HL-60 (cell line): ENCODE results near the gene SRSF5.

Experiments
- DNase-seq, 2 experiments: peaks; one replicate each; pipeline ENCODE4 v3.0.0-alpha.2; 2010 to 2020; ENCODE audit warnings: low read depth in 1 of 2, low spot score in 1 of 2
- H3K27ac ChIP-seq: fragments of 250-450 bp; sonication (Bioruptor Pico); replicated peaks from 2 replicates; pipeline ENCODE4 v1.5.1; 2020; ENCODE audit warnings: mild to moderate bottlenecking, moderate library complexity
- H3K27me3 ChIP-seq: fragments of 250-450 bp; sonication (Bioruptor Pico); 2 replicates; pipeline ENCODE4 v1.5.1; 2021; ENCODE audit warnings: mild to moderate bottlenecking, moderate library complexity; ENCODE audit not compliant: insufficient read depth, poor library complexity, severe bottlenecking
- H3K4me3 ChIP-seq: replicated peaks from 2 replicates; pipeline ENCODE4 v1.5.1; 2011; ENCODE audit warnings: mild to moderate bottlenecking, control low read depth, low read length; ENCODE audit not compliant: insufficient read depth
- GABPA ChIP-seq: IDR thresholded peaks from 2 replicates; pipeline ENCODE4 v1.6.1; 2012; ENCODE audit warnings: low read depth
- POLR2AphosphoS5 ChIP-seq: IDR thresholded peaks from 2 replicates; pipeline ENCODE4 v1.6.1; 2012; ENCODE audit warnings: low read depth
- SPI1 ChIP-seq: IDR thresholded peaks from 2 replicates; pipeline ENCODE4 v1.6.1; 2012; ENCODE audit warnings: low read depth, mild to moderate bottlenecking, borderline replicate concordance
- TF ChIP-seq, protein P1 (sequence below): IDR thresholded peaks from 2 replicates; pipeline ENCODE4 v1.6.1; 2012; ENCODE audit warnings: low read depth; ENCODE audit not compliant: insufficient replicate concordance
- TF ChIP-seq, protein P2 (sequence below): IDR thresholded peaks from one replicate; pipeline ENCODE4 v1.5.1; 2011; ENCODE audit warnings: low read length, control low read depth, inconsistent platforms; ENCODE audit not compliant: insufficient read depth

Gene SRSF5

DNA sequence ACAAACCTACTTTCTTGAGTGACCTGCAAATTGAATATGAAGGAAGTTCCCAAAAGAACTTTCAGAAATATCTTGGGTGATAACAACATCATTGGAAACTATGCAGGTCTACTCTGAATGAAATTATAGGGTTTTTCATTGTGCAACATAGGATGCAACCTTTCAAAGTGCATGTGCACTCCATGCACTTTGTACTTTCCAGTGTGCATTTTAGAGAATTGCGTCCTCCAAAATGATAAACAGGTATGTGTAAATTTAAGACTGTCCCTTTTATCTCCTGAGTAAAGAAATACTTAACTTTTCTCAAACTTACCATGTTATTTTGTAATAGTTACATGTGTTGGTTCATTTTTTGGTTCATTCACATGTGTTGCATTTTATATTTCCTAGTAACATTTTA, 13.2 kb downstream of the SRSF5 start:
- no peak for DNase-seq
- Histone ChIP-seq H3K27ac (no peak overlapping the region), H3K4me3 (no peak overlapping the region), H3K27me3 (no peaks in the 10 kb centered on the region)
- TF ChIP-seq POLR2AphosphoS5: no peak
- no peak for TF ChIP-seq GABPA
- TF ChIP-seq, protein P1, sequence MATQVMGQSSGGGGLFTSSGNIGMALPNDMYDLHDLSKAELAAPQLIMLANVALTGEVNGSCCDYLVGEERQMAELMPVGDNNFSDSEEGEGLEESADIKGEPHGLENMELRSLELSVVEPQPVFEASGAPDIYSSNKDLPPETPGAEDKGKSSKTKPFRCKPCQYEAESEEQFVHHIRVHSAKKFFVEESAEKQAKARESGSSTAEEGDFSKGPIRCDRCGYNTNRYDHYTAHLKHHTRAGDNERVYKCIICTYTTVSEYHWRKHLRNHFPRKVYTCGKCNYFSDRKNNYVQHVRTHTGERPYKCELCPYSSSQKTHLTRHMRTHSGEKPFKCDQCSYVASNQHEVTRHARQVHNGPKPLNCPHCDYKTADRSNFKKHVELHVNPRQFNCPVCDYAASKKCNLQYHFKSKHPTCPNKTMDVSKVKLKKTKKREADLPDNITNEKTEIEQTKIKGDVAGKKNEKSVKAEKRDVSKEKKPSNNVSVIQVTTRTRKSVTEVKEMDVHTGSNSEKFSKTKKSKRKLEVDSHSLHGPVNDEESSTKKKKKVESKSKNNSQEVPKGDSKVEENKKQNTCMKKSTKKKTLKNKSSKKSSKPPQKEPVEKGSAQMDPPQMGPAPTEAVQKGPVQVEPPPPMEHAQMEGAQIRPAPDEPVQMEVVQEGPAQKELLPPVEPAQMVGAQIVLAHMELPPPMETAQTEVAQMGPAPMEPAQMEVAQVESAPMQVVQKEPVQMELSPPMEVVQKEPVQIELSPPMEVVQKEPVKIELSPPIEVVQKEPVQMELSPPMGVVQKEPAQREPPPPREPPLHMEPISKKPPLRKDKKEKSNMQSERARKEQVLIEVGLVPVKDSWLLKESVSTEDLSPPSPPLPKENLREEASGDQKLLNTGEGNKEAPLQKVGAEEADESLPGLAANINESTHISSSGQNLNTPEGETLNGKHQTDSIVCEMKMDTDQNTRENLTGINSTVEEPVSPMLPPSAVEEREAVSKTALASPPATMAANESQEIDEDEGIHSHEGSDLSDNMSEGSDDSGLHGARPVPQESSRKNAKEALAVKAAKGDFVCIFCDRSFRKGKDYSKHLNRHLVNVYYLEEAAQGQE: no peak
- TF ChIP-seq, protein P2, sequence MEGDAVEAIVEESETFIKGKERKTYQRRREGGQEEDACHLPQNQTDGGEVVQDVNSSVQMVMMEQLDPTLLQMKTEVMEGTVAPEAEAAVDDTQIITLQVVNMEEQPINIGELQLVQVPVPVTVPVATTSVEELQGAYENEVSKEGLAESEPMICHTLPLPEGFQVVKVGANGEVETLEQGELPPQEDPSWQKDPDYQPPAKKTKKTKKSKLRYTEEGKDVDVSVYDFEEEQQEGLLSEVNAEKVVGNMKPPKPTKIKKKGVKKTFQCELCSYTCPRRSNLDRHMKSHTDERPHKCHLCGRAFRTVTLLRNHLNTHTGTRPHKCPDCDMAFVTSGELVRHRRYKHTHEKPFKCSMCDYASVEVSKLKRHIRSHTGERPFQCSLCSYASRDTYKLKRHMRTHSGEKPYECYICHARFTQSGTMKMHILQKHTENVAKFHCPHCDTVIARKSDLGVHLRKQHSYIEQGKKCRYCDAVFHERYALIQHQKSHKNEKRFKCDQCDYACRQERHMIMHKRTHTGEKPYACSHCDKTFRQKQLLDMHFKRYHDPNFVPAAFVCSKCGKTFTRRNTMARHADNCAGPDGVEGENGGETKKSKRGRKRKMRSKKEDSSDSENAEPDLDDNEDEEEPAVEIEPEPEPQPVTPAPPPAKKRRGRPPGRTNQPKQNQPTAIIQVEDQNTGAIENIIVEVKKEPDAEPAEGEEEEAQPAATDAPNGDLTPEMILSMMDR: no peak
- no peak for TF ChIP-seq SPI1

DNA sequence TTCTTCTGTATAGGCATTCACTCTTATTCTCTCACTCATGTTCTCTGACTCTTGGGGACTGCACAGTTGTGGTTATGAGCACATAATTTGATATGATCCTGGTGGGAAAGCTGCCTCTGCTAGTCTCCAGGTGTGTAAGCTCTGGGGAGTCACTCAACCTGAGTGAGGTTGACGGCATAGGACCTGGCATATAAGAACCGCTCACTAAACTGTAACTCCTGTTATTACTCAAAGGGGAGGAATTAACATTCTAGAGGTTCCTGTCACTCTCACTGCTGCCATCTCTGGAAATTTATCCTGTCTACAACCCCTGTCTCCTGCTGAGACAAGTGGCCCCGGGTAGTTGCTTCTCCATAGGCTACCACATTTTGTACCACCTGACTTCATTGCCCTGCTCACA, 14.0 kb downstream of the SRSF5 start:
- no peak for DNase-seq
- Histone ChIP-seq H3K27me3 (no peaks in the 10 kb centered on the region), H3K4me3 (no peak overlapping the region), H3K27ac (no peak overlapping the region)
- TF ChIP-seq SPI1 (no peak), POLR2AphosphoS5 (no peak), GABPA (no peak)
- TF ChIP-seq, protein P1: no peak
- TF ChIP-seq, protein P2: no peak

DNA sequence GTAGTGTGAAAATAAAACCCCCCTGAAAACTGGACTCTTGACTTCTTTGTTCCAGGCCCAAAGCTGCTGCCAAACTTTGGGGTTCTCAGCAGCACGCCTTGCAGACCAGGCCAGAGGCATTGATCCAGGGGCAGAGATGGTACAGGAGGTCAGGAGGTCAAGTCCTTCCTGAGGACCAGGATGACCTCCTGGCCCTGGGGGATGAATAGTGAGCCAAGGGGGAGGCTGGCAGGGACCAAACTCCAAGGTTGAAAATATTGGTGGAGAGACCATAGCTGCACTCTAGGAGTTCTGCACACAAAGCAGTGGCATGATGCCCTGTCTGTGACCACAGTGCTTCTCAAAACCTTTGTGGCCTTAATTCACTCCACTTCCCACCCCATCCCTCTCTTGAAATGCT, 18.0 kb downstream of the SRSF5 start:
- no peak for DNase-seq
- Histone ChIP-seq H3K4me3 (no peak overlapping the region), H3K27ac (no peak overlapping the region), H3K27me3 (no peaks in the 10 kb centered on the region)
- TF ChIP-seq SPI1 (no peak), POLR2AphosphoS5 (no peak), GABPA (no peak)
- TF ChIP-seq, protein P2: no peak
- TF ChIP-seq, protein P1: no peak
